ENCODE results near the gene DOCK8. TPM values are rescaled to one million over a fixed set of nuclear protein-coding genes. Genes with fewer than 3 reads are reported as not detected.
"Not testable (repeated sequence)": the region's sequence is repeated elsewhere in the genome, so short reads cannot be mapped to it uniquely, and the experiment has no call there.

The DOCK8 gene
- polyA plus RNA-seq, 1 donor (not counting 4 experiments of a cell fraction or from before 2014, with no cell fraction given): 1.5 TPM

- no peak overlapping the region for H3K27ac ChIP-seq (ENCODE audit: control insufficient read depth, insufficient read depth, low read length)
- TF ChIP-seq CTCF (optimal IDR thresholded peaks at IDR 0.05 in 1 of 3, IDR thresholded peaks at IDR 0.05 in 1 of 3, conservative IDR thresholded peaks at IDR 0.05 in 1 of 3; ENCODE audit: extremely low read depth in 1 of 3, insufficient read depth in 2 of 3, low read length in 3 of 3) (no peak), EZH2 (IDR thresholded peaks at IDR 0.05; ENCODE audit: low read length) (no peak)
- peaks cover 3% of the 10 kb centered on the region for H3K4me1 ChIP-seq (ENCODE audit: control insufficient read depth, extremely low read depth, insufficient read depth, low read length)
- no peaks in the 10 kb centered on the region for H3K27me3 ChIP-seq (ENCODE audit: control insufficient read depth, extremely low read depth, insufficient read depth, low read length)
- FAIRE-seq: no peak
- no peak for DNase-seq (ENCODE audit: low read depth, low spot score)
- no peak overlapping the region for H3K4me3 ChIP-seq (ENCODE audit: control insufficient read depth in 2 of 3, extremely low read depth in 1 of 3, insufficient read depth in 2 of 3, low read depth in 1 of 3, low read length in 3 of 3)
- no peak overlapping the region for H3K4me2 ChIP-seq (ENCODE audit: control insufficient read depth, extremely low read depth, insufficient read depth, low read depth, low read length)
- H3K79me2 ChIP-seq (ENCODE audit: control insufficient read depth, insufficient read depth, low read length): no peaks in the 10 kb centered on the region
- H3K9me1 ChIP-seq (ENCODE audit: control insufficient read depth, extremely low read depth, insufficient read depth, low read length): no peaks in the 10 kb centered on the region
- no peak overlapping the region for H2AFZ ChIP-seq (ENCODE audit: control insufficient read depth, low read length)
- H3K36me3 ChIP-seq (ENCODE audit: control insufficient read depth in 2 of 2, extremely low read depth in 1 of 2, insufficient read depth in 2 of 2, low read length in 2 of 2): no peaks in the 10 kb centered on the region
- no peaks in the 10 kb centered on the region for H3K9me3 ChIP-seq (ENCODE audit: control insufficient read depth, low read depth, low read length)
- H4K20me1 ChIP-seq (ENCODE audit: control insufficient read depth, extremely low read depth, insufficient read depth, low read length): no peaks in the 10 kb centered on the region
- no peak overlapping the region for H3K9ac ChIP-seq (ENCODE audit: control insufficient read depth, extremely low read depth, insufficient read depth, low read length)
- dilution Hi-C loops (cut with MboI; ENCODE audit: extremely low pct_ligation_motif_present, low sequenced_read_pairs): no loop called here
These were observed 2.2 kb downstream of the DOCK8 start for GRCh38 chr9:216866-217265.

DNA sequence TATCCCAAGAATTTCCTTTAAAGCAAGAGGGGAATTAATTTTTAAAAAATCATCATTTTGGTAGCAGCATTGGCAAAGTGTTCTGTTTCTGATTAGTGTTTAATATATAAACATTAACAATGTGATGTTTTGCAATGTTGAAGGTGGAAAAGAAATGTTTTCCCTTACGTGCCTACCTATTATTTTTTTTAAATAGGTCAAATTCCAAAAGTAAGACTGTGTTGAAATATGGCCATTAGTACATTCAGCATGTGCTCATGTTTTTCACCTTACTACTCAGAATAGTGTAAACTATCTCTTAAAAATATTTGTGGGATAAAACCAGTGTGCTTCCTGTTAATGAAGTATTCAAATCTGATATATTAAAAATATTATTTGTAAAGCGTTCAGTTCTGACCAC is 3.3 kb downstream of the DOCK8 start:
- no peak overlapping the region for H2AFZ ChIP-seq (ENCODE audit: control insufficient read depth, low read length)

GRCh38 chr9:219036-219435 is 4.4 kb downstream of the DOCK8 start:
- dilution Hi-C loops (cut with MboI; ENCODE audit: extremely low pct_ligation_motif_present, low sequenced_read_pairs); H3K9me3 ChIP-seq (ENCODE audit: control insufficient read depth, low read depth, low read length); H3K4me3 ChIP-seq (ENCODE audit: control insufficient read depth in 2 of 3, extremely low read depth in 1 of 3, insufficient read depth in 2 of 3, low read depth in 1 of 3, low read length in 3 of 3); H3K4me1 ChIP-seq (ENCODE audit: control insufficient read depth, extremely low read depth, insufficient read depth, low read length); H3K9ac ChIP-seq (ENCODE audit: control insufficient read depth, extremely low read depth, insufficient read depth, low read length); H3K27me3 ChIP-seq (ENCODE audit: control insufficient read depth, extremely low read depth, insufficient read depth, low read length); H2AFZ ChIP-seq (ENCODE audit: control insufficient read depth, low read length); H3K9me1 ChIP-seq (ENCODE audit: control insufficient read depth, extremely low read depth, insufficient read depth, low read length); FAIRE-seq; H3K79me2 ChIP-seq (ENCODE audit: control insufficient read depth, insufficient read depth, low read length); H4K20me1 ChIP-seq (ENCODE audit: control insufficient read depth, extremely low read depth, insufficient read depth, low read length); DNase-seq (ENCODE audit: low read depth, low spot score); H3K27ac ChIP-seq (ENCODE audit: control insufficient read depth, insufficient read depth, low read length); H3K36me3 ChIP-seq (ENCODE audit: control insufficient read depth in 2 of 2, extremely low read depth in 1 of 2, insufficient read depth in 2 of 2, low read length in 2 of 2); H3K4me2 ChIP-seq (ENCODE audit: control insufficient read depth, extremely low read depth, insufficient read depth, low read depth, low read length): not testable (repeated sequence)

More for the DNA sequence above, 3.3 kb downstream of the DOCK8 start:
- Histone ChIP-seq H3K4me1 (ENCODE audit: control insufficient read depth, extremely low read depth, insufficient read depth, low read length) (peaks cover 3% of the 10 kb centered on the region), H3K27me3 (ENCODE audit: control insufficient read depth, extremely low read depth, insufficient read depth, low read length) (no peaks in the 10 kb centered on the region), H3K79me2 (ENCODE audit: control insufficient read depth, insufficient read depth, low read length) (no peaks in the 10 kb centered on the region), H3K9me3 (ENCODE audit: control insufficient read depth, low read depth, low read length) (no peaks in the 10 kb centered on the region), H3K4me2 (ENCODE audit: control insufficient read depth, extremely low read depth, insufficient read depth, low read depth, low read length) (no peak overlapping the region), H3K27ac (ENCODE audit: control insufficient read depth, insufficient read depth, low read length) (no peak overlapping the region), H3K9ac (ENCODE audit: control insufficient read depth, extremely low read depth, insufficient read depth, low read length) (no peak overlapping the region), H4K20me1 (ENCODE audit: control insufficient read depth, extremely low read depth, insufficient read depth, low read length) (no peaks in the 10 kb centered on the region), H3K36me3 (ENCODE audit: control insufficient read depth in 2 of 2, extremely low read depth in 1 of 2, insufficient read depth in 2 of 2, low read length in 2 of 2) (no peaks in the 10 kb centered on the region), H3K4me3 (ENCODE audit: control insufficient read depth in 2 of 3, extremely low read depth in 1 of 3, insufficient read depth in 2 of 3, low read depth in 1 of 3, low read length in 3 of 3) (no peak overlapping the region), H3K9me1 (ENCODE audit: control insufficient read depth, extremely low read depth, insufficient read depth, low read length) (no peaks in the 10 kb centered on the region)
- FAIRE-seq: no peak
- TF ChIP-seq EZH2 (IDR thresholded peaks at IDR 0.05; ENCODE audit: low read length): no peak
- no peak for TF ChIP-seq CTCF (optimal IDR thresholded peaks at IDR 0.05 in 1 of 3, IDR thresholded peaks at IDR 0.05 in 1 of 3, conservative IDR thresholded peaks at IDR 0.05 in 1 of 3; ENCODE audit: extremely low read depth in 1 of 3, insufficient read depth in 2 of 3, low read length in 3 of 3)
- DNase-seq (ENCODE audit: low read depth, low spot score): no peak
- dilution Hi-C loops (cut with MboI; ENCODE audit: extremely low pct_ligation_motif_present, low sequenced_read_pairs): no loop called here
